NT2/D1 (cell line): ENCODE measurements around the gene CORO1C.

Experiments
- YY1 ChIP-seq: IDR thresholded peaks from 2 replicates; pipeline ENCODE4 v1.6.1; 2011; ENCODE audit not compliant: insufficient read length, insufficient read depth
- ZNF274 ChIP-seq: IDR thresholded peaks from 2 replicates; pipeline ENCODE4 v1.6.1; 2011; ENCODE audit warnings: mild to moderate bottlenecking, low read depth, low read length

DNA sequence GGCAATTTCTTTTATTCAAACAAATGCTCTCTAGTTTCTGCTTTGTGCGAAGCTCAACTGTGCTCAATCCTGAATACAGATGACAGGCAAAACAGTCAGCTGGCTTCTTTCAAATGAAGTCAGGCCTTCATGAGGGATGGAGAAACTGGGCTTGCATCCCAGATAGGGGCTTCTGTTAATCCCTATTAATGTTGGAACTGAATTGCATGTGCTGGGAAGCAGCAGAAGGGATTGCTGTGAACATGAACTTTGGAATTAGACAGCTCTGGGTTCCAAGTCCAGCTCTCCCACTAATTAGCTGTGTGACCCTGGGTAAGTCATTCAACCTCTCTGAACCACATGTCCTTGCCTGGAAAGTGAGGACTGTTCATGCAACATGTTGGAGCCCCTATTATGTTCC is 21.1 kb upstream of the CORO1C start:
- TF ChIP-seq YY1 (no peak), ZNF274 (no peak)
